Transverse colon (tissue), 4 donors: ENCODE results near the gene DDX46. TPM values are rescaled to one million over a fixed set of nuclear protein-coding genes. Genes with fewer than 3 reads are reported as not detected.

Experiments
- DNase-seq: peaks from one replicate; pipeline ENCODE4 v3.0.0-alpha.2; 2019
- H3K27ac ChIP-seq, 4 donors: fragments of 200-600 bp; sonication (generic); 2 replicates each; pipeline ENCODE4 v1.5.1; 2016 to 2018; ENCODE audit warnings: inconsistent platforms in 4 of 4
- H3K27me3 ChIP-seq: fragments of 200-600 bp; sonication (generic); 2 replicates; pipeline ENCODE4 v1.5.1; 2017; ENCODE audit warnings: inconsistent platforms
- H3K36me3 ChIP-seq, 4 donors: fragments of 200-600 bp; sonication (generic); 2 replicates each; pipeline ENCODE4 v1.5.1; 2017 to 2019; ENCODE audit warnings: inconsistent platforms in 4 of 4
- H3K4me1 ChIP-seq, 4 donors: fragments of 200-600 bp; sonication (generic); 2 replicates each; pipeline ENCODE4 v1.5.1; 2017 to 2020; ENCODE audit warnings: inconsistent platforms in 4 of 4
- H3K4me3 ChIP-seq, 4 donors: fragments of 200-600 bp; sonication (generic); 1 replicate in 1 of 4; 2 replicates in 3 of 4; pipeline versions ENCODE4 v1.5.1 to v1.6.1; 2017 to 2019; ENCODE audit warnings: inconsistent platforms in 4 of 4
- H3K9me3 ChIP-seq, 2 donors: fragments of 200-600 bp; sonication (generic); 2 replicates each; pipeline ENCODE4 v1.5.1; 2017 to 2019; ENCODE audit warnings: inconsistent platforms in 2 of 2
- CTCF ChIP-seq, 5 experiments: fragments of 200-600 bp in 3 of 5; fragments of 450-650 bp in 2 of 5; sonication (generic) in 3 of 5; IDR thresholded peaks; 1 replicate in 2 of 5; 2 replicates in 3 of 5; pipeline ENCODE4 v1.5.1; 2016 to 2017; ENCODE audit warnings: antibody characterized with exemption in 5 of 5, inconsistent platforms in 3 of 5, mild to moderate bottlenecking in 2 of 5, moderate library complexity in 1 of 5
- EP300 ChIP-seq: sonication (generic); formaldehyde crosslinking; IDR thresholded peaks from one replicate; pipeline ENCODE4 v1.6.1; 2017; ENCODE audit warnings: antibody characterized with exemption, low read depth
- POLR2A ChIP-seq: fragments of 450-650 bp; IDR thresholded peaks from one replicate; pipeline ENCODE4 v1.6.1; 2016; ENCODE audit warnings: antibody characterized with exemption, mild to moderate bottlenecking, moderate library complexity
- POLR2AphosphoS5 ChIP-seq, 3 donors: sonication (generic); formaldehyde crosslinking; IDR thresholded peaks; one replicate each; pipeline ENCODE4 v1.6.1; 2016; ENCODE audit warnings: antibody characterized with exemption in 3 of 3
- WGBS, 2 donors: methylation state at CpG; one replicate each; pipeline ENCODE4 v1.1.5; 2018; ENCODE audit warnings: low coverage in 1 of 2; 5-methylcytosine and 5-hydroxymethylcytosine counted together
- in situ Hi-C, 4 donors: fragments of 200-750 bp; cut with MboI; loops; one replicate each; pipeline versions ENCODE4 v1.15.0 to v1.15.1; 2017; ENCODE audit warnings: low sequenced_read_pairs in 3 of 4, low pct_ligation_motif_present in 1 of 4, low pct_unique_long_range_greater_than_20kb in 1 of 4
- intact Hi-C: fragments of 100-400 bp; cut with DNase I; formaldehyde crosslinking; loops from one replicate; pipeline ENCODE4 v1.15.1; 2023; ENCODE audit warnings: low total_unique reads
- total RNA-seq, 4 donors: library from RNA; depleted of rRNA; stranded (reverse); fragments of >200 nt; gene quantifications; one replicate each; pipeline ENCODE4 v1.1.0, GENCODE V29; 2016

The DDX46 gene
- total RNA-seq, 4 donors from 2014 or later: 28.5 to 73.3 (median 46.1) TPM

- no peak overlapping the region for H3K27ac ChIP-seq
- H3K4me3 ChIP-seq: no peak overlapping the region
- H3K4me1 ChIP-seq: no peaks in the 10 kb centered on the region
- DNase-seq: no peak
- in situ Hi-C loops: no loop called here
- WGBS, 2 donors: 40 to 97% methylated on average over 1 to 2 of the region's 2 CpGs
- TF ChIP-seq POLR2A (no peak), CTCF (IDR thresholded peaks at IDR 0.05) (no peak), POLR2AphosphoS5 (IDR thresholded peaks at IDR 0.05) (no peak), EP300 (no peak)
- peaks cover 0 to 72% (median 31%) of the 10 kb centered on the region in 4 donors for H3K36me3 ChIP-seq
- H3K27me3 ChIP-seq: no peaks in the 10 kb centered on the region
- no peaks in the 10 kb centered on the region for H3K9me3 ChIP-seq
- intact Hi-C loops: no loop called here
These were observed 35.5 kb downstream of the DDX46 start for GRCh38 chr5:134794082-134794481.

DNA sequence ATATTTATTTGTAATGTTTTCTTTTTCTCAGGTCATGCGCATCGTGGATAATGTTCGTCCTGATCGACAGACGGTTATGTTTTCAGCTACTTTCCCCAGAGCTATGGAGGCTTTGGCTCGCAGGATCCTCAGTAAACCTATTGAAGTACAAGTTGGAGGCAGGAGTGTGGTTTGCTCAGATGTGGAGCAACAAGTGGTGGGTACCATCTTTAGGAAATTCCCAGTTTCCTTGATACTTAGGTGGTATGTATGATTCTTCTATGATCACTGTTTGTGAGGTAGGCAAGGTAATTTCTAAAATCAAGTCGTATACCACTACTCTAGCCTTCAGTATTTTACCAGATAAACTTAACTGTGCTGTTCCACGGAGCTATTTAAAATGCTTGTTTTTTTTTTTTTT lies 36.2 kb downstream of the DDX46 start:
- WGBS, 2 donors: 96 to 97% methylated on average over 8 of the region's 8 CpGs
- no peak for DNase-seq
- TF ChIP-seq EP300 (no peak), POLR2A (no peak), CTCF (IDR thresholded peaks at IDR 0.05) (no peak), POLR2AphosphoS5 (IDR thresholded peaks at IDR 0.05) (no peak)
- H3K27ac ChIP-seq: no peak overlapping the region
- intact Hi-C loops: no loop called here
- H3K36me3 ChIP-seq: peaks cover 0 to 65% (median 31%) of the 10 kb centered on the region in 4 donors
- no peaks in the 10 kb centered on the region for H3K4me1 ChIP-seq
- H3K4me3 ChIP-seq: no peak overlapping the region
- H3K9me3 ChIP-seq: no peaks in the 10 kb centered on the region
- no peaks in the 10 kb centered on the region for H3K27me3 ChIP-seq
- in situ Hi-C loops: no loop called here

GRCh38 chr5:134798468-134798867 lies 39.9 kb downstream of the DDX46 start:
- Histone ChIP-seq H3K36me3 (peaks cover 0 to 72% (median 21%) of the 10 kb centered on the region in 4 donors), H3K27me3 (no peaks in the 10 kb centered on the region), H3K4me1 (no peaks in the 10 kb centered on the region), H3K9me3 (no peaks in the 10 kb centered on the region), H3K27ac (no peak overlapping the region), H3K4me3 (no peak overlapping the region)
- WGBS, 2 donors: 90% methylated on average over 5 of the region's 5 CpGs
- no peak for DNase-seq
- TF ChIP-seq POLR2AphosphoS5 (IDR thresholded peaks at IDR 0.05) (no peak), EP300 (no peak), POLR2A (no peak), CTCF (IDR thresholded peaks at IDR 0.05) (no peak)
- in situ Hi-C loops: no loop called here
- intact Hi-C loops: no loop called here

DNA sequence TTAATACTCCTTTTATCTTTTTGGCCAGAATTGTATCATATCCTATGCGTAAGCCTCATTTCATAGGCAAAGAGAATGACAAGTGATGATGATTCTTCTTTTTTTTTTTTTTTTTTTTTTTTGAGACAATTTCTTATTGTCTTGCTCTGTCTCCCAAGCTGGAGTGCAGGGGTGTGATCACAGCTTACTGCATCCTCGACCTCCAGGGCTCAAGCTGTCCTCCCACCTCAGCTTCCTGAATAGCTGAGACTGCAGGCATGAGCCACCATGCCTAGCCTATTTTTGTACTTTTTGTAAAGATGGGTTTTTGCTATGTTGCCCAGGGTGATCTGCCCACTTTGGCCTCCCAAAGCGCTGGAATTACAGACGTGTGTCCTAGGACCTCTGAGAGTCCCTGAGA lies 45.2 kb downstream of the DDX46 start:
- H3K36me3 ChIP-seq: peaks cover 0 to 60% (median 4%) of the 10 kb centered on the region in 4 donors

More for the DNA sequence above, 45.2 kb downstream of the DDX46 start:
- Histone ChIP-seq H3K27ac (no peak overlapping the region), H3K9me3 (no peaks in the 10 kb centered on the region), H3K4me1 (no peaks in the 10 kb centered on the region), H3K27me3 (no peaks in the 10 kb centered on the region), H3K4me3 (no peak overlapping the region)
- TF ChIP-seq POLR2AphosphoS5 (IDR thresholded peaks at IDR 0.05): no peak
- no peak for TF ChIP-seq EP300
- TF ChIP-seq POLR2A: no peak
- no peak for TF ChIP-seq CTCF (IDR thresholded peaks at IDR 0.05)
- DNase-seq: no peak
- intact Hi-C loops: no loop called here
- in situ Hi-C loops: no loop called here
- WGBS, 2 donors: 72 to 86% methylated on average over 4 of the region's 4 CpGs
